GM23338 (cell line): Measurements from ENCODE around the gene COA8. TPM values are rescaled to one million over a fixed set of nuclear protein-coding genes. Genes with fewer than 3 reads are reported as not detected.

Experiments used
- ATAC-seq: fragments of 200-7000 bp; cut with Tn5 transposase; 3 replicates; pipeline ENCODE4 v1.9.1; 2020
- DNase-seq: peaks from one replicate; pipeline ENCODE4 v3.0.0-alpha.2; 2015; ENCODE audit warnings: low spot score
- H2AFZ ChIP-seq: fragments of 200-600 bp; sonication (generic); 2 replicates; pipeline ENCODE4 v1.8.0; 2016; ENCODE audit warnings: antibody characterized with exemption, mild to moderate bottlenecking, moderate library complexity
- H3F3A ChIP-seq: fragments of 200-600 bp; sonication (generic); replicated peaks from 2 replicates; pipeline ENCODE4 v1.8.0; 2017; ENCODE audit warnings: antibody characterized with exemption, mixed run types, low read depth
- H3K27ac ChIP-seq: fragments of 200-600 bp; sonication (generic); 2 replicates; pipeline ENCODE4 v1.6.1; 2016; ENCODE audit warnings: low read depth
- H3K27me3 ChIP-seq: fragments of 200-600 bp; sonication (generic); 2 replicates; pipeline ENCODE4 v1.8.0; 2016; ENCODE audit warnings: mild to moderate bottlenecking, mixed run types, moderate library complexity; ENCODE audit not compliant: insufficient read depth
- H3K36me3 ChIP-seq: fragments of 200-600 bp; sonication (generic); 2 replicates; pipeline ENCODE4 v1.8.0; 2016; ENCODE audit warnings: mild to moderate bottlenecking; ENCODE audit not compliant: insufficient read depth
- H3K4me1 ChIP-seq: fragments of 200-600 bp; sonication (generic); 2 replicates; pipeline ENCODE4 v1.8.0; 2016; ENCODE audit warnings: mild to moderate bottlenecking, moderate library complexity; ENCODE audit not compliant: insufficient read depth
- H3K4me2 ChIP-seq: fragments of 200-600 bp; sonication (generic); 2 replicates; pipeline ENCODE4 v1.7.1; 2017; ENCODE audit warnings: mixed run types
- H3K4me3 ChIP-seq: fragments of 200-600 bp; sonication (generic); 2 replicates; pipeline ENCODE4 v1.6.1; 2016; ENCODE audit warnings: mixed run types
- H3K79me2 ChIP-seq: fragments of 200-600 bp; sonication (generic); replicated peaks from 2 replicates; pipeline ENCODE4 v1.8.0; 2017; ENCODE audit warnings: mild to moderate bottlenecking; ENCODE audit not compliant: insufficient read depth
- H3K9me2 ChIP-seq: fragments of 200-600 bp; sonication (generic); 2 replicates; pipeline ENCODE4 v1.8.0; 2017; ENCODE audit not compliant: insufficient read depth
- H4K20me1 ChIP-seq: fragments of 200-600 bp; sonication (generic); replicated peaks from 2 replicates; pipeline ENCODE4 v1.8.0; 2017; ENCODE audit warnings: mild to moderate bottlenecking; ENCODE audit not compliant: insufficient read depth
- H3K27ac Mint-ChIP-seq: 2 replicates; pipeline ENCODE4 v1.8.0; 2020; ENCODE audit warnings: inconsistent platforms, mild to moderate bottlenecking, moderate library complexity, mixed read lengths
- H3K27me3 Mint-ChIP-seq: 3 replicates; pipeline ENCODE4 v1.8.0; 2022; ENCODE audit warnings: low read depth, mild to moderate bottlenecking, moderate library complexity, mixed read lengths, inconsistent platforms; ENCODE audit not compliant: insufficient read depth, poor library complexity
- H3K36me3 Mint-ChIP-seq: 3 replicates; pipeline ENCODE4 v1.8.0; 2021; ENCODE audit warnings: low read depth, mild to moderate bottlenecking, inconsistent platforms, moderate library complexity, mixed read lengths
- H3K4me1 Mint-ChIP-seq: 3 replicates; pipeline ENCODE4 v1.8.0; 2020; ENCODE audit warnings: mild to moderate bottlenecking, inconsistent platforms, mixed read lengths
- H3K4me3 Mint-ChIP-seq: 3 replicates; pipeline ENCODE4 v1.8.0; 2021; ENCODE audit warnings: moderate library complexity, mild to moderate bottlenecking, inconsistent platforms, mixed read lengths
- H3K9me3 Mint-ChIP-seq: 3 replicates; pipeline ENCODE4 v1.8.0; 2020; ENCODE audit warnings: moderate library complexity, mild to moderate bottlenecking, inconsistent platforms, mixed read lengths
- CREB1 ChIP-seq: fragments of 250-450 bp; sonication (Bioruptor Pico); IDR thresholded peaks from 2 replicates; pipeline ENCODE4 v1.5.0; 2020; ENCODE audit warnings: low read depth, mild to moderate bottlenecking, moderate library complexity
- EZH2 ChIP-seq: fragments of 200-600 bp; sonication (generic); IDR thresholded peaks from one replicate; pipeline ENCODE4 v1.8.0; 2017; ENCODE audit warnings: antibody characterized with exemption, mild to moderate bottlenecking, low read depth; ENCODE audit not compliant: unreplicated experiment
- EZH2phosphoT487 ChIP-seq: fragments of 200-600 bp; sonication (generic); IDR thresholded peaks from one replicate; pipeline ENCODE4 v1.8.1; 2018; ENCODE audit warnings: antibody characterized with exemption; ENCODE audit not compliant: unreplicated experiment
- JUNB ChIP-seq: IDR thresholded peaks from one replicate; pipeline ENCODE4 v1.6.1; 2016; ENCODE audit warnings: antibody characterized with exemption; ENCODE audit not compliant: unreplicated experiment
- NANOG ChIP-seq: IDR thresholded peaks from 2 replicates; pipeline ENCODE4 v1.6.1; 2016; ENCODE audit warnings: antibody characterized with exemption, borderline replicate concordance
- POLR2AphosphoS5 ChIP-seq: IDR thresholded peaks from 2 replicates; pipeline ENCODE4 v1.6.1; 2016; ENCODE audit warnings: antibody characterized with exemption, low read depth
- STAT1 ChIP-seq: IDR thresholded peaks from one replicate; pipeline ENCODE4 v1.6.1; 2016; ENCODE audit warnings: antibody characterized with exemption; ENCODE audit not compliant: unreplicated experiment
- ZNF114 ChIP-seq: fragments of 250-450 bp; sonication (Bioruptor Pico); IDR thresholded peaks from 2 replicates; pipeline ENCODE4 v1.5.0; 2020; ENCODE audit warnings: mild to moderate bottlenecking, moderate library complexity
- ZNF331 ChIP-seq: fragments of 250-450 bp; sonication (Bioruptor Pico); IDR thresholded peaks from 2 replicates; pipeline ENCODE4 v1.5.0; 2020; ENCODE audit warnings: low read depth, mild to moderate bottlenecking, moderate library complexity
- polyA plus RNA-seq: library from polyadenylated mRNA; unstranded; fragments of >200 nt; fragmentation: Nextera tagmentation; extraction: Ambion mirVana; gene quantifications from 2 replicates; pipeline ENCODE4 v1.2.1, GENCODE V29; 2016
- total RNA-seq: library from RNA; depleted of rRNA; stranded (reverse); fragments of >200 nt; shearing (Covaris generic); gene quantifications from 2 replicates; pipeline ENCODE4 v1.2.3, GENCODE V29; 2014
- TF ChIP-seq, protein P1 (sequence below): IDR thresholded peaks from 2 replicates; pipeline ENCODE4 v1.6.1; 2016; ENCODE audit warnings: antibody characterized with exemption
- TF ChIP-seq, protein P2 (sequence below): IDR thresholded peaks from one replicate; pipeline ENCODE4 v1.6.1; 2018; ENCODE audit warnings: antibody characterized with exemption; ENCODE audit not compliant: unreplicated experiment
- TF ChIP-seq, protein P3 (sequence below), 2 experiments: fragments of 200-600 bp in 1 of 2; sonication (generic) in 1 of 2; conservative IDR thresholded peaks; 2 replicates each; pipeline versions ENCODE4 v1.5.1 to v1.6.1; 2016 to 2017; ENCODE audit warnings: antibody characterized with exemption in 2 of 2, low read depth in 2 of 2, mild to moderate bottlenecking in 2 of 2, moderate library complexity in 1 of 2
- TF ChIP-seq, protein P4 (sequence below): fragments of 250-450 bp; sonication (Bioruptor Pico); IDR thresholded peaks from 2 replicates; pipeline ENCODE4 v1.5.0; 2020; ENCODE audit warnings: mild to moderate bottlenecking, moderate library complexity

The COA8 gene
- total and polyA plus RNA-seq, 2 experiments from 2014 or later: 61.3 to 130 TPM

DNA sequence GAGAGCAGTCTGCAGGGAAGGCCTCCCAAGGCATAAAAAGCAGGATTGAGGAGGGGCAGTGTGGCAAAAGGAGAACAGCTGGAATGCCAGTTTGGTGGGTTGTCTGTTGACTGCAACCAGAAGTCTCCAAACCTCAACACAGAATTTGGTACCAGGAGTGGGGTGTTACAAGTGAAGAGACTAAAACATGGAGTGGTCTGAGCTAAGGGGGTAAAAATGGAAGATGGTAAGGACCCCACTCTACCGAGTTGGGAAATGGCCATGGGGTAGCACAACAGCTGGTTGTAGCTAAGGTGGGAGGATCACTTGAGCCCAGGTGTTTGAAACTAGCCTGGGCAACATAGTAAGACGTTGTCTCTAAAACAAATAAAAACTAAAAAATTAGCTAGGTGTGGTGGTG, 48.5 kb downstream of the COA8 start:
- Histone ChIP-seq H3K4me3 (no peak overlapping the region), H3K4me1 (peaks cover 3% of the 10 kb centered on the region; the same call in 1 of the 2 replicates), H2AFZ (no peak overlapping the region), H3K79me2 (no peaks in the 10 kb centered on the region), H3K27me3 (no peaks in the 10 kb centered on the region), H3K9me2 (no peaks in the 10 kb centered on the region), H3F3A (0 out of 2 replicates have a peak, but pooled peaks cover 3% of the 10 kb centered on the region), H3K36me3 (no peaks in the 10 kb centered on the region), H3K4me2 (no peak overlapping the region), H3K27ac (no peak overlapping the region), H4K20me1 (no peaks in the 10 kb centered on the region)
- TF ChIP-seq ZNF114 (CRISPR knock-in tag) (no peak), POLR2AphosphoS5 (no peak), JUNB (no peak), STAT1 (no peak), EZH2phosphoT487 (no peak), EZH2 (no peak), ZNF331 (CRISPR knock-in tag) (no peak), NANOG (no peak), CREB1 (CRISPR knock-in tag) (no peak)
- TF ChIP-seq, protein P1, sequence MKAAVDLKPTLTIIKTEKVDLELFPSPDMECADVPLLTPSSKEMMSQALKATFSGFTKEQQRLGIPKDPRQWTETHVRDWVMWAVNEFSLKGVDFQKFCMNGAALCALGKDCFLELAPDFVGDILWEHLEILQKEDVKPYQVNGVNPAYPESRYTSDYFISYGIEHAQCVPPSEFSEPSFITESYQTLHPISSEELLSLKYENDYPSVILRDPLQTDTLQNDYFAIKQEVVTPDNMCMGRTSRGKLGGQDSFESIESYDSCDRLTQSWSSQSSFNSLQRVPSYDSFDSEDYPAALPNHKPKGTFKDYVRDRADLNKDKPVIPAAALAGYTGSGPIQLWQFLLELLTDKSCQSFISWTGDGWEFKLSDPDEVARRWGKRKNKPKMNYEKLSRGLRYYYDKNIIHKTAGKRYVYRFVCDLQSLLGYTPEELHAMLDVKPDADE: no peak
- TF ChIP-seq, protein P2, sequence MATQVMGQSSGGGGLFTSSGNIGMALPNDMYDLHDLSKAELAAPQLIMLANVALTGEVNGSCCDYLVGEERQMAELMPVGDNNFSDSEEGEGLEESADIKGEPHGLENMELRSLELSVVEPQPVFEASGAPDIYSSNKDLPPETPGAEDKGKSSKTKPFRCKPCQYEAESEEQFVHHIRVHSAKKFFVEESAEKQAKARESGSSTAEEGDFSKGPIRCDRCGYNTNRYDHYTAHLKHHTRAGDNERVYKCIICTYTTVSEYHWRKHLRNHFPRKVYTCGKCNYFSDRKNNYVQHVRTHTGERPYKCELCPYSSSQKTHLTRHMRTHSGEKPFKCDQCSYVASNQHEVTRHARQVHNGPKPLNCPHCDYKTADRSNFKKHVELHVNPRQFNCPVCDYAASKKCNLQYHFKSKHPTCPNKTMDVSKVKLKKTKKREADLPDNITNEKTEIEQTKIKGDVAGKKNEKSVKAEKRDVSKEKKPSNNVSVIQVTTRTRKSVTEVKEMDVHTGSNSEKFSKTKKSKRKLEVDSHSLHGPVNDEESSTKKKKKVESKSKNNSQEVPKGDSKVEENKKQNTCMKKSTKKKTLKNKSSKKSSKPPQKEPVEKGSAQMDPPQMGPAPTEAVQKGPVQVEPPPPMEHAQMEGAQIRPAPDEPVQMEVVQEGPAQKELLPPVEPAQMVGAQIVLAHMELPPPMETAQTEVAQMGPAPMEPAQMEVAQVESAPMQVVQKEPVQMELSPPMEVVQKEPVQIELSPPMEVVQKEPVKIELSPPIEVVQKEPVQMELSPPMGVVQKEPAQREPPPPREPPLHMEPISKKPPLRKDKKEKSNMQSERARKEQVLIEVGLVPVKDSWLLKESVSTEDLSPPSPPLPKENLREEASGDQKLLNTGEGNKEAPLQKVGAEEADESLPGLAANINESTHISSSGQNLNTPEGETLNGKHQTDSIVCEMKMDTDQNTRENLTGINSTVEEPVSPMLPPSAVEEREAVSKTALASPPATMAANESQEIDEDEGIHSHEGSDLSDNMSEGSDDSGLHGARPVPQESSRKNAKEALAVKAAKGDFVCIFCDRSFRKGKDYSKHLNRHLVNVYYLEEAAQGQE: no peak
- TF ChIP-seq, protein P3, sequence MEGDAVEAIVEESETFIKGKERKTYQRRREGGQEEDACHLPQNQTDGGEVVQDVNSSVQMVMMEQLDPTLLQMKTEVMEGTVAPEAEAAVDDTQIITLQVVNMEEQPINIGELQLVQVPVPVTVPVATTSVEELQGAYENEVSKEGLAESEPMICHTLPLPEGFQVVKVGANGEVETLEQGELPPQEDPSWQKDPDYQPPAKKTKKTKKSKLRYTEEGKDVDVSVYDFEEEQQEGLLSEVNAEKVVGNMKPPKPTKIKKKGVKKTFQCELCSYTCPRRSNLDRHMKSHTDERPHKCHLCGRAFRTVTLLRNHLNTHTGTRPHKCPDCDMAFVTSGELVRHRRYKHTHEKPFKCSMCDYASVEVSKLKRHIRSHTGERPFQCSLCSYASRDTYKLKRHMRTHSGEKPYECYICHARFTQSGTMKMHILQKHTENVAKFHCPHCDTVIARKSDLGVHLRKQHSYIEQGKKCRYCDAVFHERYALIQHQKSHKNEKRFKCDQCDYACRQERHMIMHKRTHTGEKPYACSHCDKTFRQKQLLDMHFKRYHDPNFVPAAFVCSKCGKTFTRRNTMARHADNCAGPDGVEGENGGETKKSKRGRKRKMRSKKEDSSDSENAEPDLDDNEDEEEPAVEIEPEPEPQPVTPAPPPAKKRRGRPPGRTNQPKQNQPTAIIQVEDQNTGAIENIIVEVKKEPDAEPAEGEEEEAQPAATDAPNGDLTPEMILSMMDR (conservative IDR thresholded peaks at IDR 0.05; ENCODE audit: low read depth in 2 of 2): no peak
- TF ChIP-seq, protein P4, sequence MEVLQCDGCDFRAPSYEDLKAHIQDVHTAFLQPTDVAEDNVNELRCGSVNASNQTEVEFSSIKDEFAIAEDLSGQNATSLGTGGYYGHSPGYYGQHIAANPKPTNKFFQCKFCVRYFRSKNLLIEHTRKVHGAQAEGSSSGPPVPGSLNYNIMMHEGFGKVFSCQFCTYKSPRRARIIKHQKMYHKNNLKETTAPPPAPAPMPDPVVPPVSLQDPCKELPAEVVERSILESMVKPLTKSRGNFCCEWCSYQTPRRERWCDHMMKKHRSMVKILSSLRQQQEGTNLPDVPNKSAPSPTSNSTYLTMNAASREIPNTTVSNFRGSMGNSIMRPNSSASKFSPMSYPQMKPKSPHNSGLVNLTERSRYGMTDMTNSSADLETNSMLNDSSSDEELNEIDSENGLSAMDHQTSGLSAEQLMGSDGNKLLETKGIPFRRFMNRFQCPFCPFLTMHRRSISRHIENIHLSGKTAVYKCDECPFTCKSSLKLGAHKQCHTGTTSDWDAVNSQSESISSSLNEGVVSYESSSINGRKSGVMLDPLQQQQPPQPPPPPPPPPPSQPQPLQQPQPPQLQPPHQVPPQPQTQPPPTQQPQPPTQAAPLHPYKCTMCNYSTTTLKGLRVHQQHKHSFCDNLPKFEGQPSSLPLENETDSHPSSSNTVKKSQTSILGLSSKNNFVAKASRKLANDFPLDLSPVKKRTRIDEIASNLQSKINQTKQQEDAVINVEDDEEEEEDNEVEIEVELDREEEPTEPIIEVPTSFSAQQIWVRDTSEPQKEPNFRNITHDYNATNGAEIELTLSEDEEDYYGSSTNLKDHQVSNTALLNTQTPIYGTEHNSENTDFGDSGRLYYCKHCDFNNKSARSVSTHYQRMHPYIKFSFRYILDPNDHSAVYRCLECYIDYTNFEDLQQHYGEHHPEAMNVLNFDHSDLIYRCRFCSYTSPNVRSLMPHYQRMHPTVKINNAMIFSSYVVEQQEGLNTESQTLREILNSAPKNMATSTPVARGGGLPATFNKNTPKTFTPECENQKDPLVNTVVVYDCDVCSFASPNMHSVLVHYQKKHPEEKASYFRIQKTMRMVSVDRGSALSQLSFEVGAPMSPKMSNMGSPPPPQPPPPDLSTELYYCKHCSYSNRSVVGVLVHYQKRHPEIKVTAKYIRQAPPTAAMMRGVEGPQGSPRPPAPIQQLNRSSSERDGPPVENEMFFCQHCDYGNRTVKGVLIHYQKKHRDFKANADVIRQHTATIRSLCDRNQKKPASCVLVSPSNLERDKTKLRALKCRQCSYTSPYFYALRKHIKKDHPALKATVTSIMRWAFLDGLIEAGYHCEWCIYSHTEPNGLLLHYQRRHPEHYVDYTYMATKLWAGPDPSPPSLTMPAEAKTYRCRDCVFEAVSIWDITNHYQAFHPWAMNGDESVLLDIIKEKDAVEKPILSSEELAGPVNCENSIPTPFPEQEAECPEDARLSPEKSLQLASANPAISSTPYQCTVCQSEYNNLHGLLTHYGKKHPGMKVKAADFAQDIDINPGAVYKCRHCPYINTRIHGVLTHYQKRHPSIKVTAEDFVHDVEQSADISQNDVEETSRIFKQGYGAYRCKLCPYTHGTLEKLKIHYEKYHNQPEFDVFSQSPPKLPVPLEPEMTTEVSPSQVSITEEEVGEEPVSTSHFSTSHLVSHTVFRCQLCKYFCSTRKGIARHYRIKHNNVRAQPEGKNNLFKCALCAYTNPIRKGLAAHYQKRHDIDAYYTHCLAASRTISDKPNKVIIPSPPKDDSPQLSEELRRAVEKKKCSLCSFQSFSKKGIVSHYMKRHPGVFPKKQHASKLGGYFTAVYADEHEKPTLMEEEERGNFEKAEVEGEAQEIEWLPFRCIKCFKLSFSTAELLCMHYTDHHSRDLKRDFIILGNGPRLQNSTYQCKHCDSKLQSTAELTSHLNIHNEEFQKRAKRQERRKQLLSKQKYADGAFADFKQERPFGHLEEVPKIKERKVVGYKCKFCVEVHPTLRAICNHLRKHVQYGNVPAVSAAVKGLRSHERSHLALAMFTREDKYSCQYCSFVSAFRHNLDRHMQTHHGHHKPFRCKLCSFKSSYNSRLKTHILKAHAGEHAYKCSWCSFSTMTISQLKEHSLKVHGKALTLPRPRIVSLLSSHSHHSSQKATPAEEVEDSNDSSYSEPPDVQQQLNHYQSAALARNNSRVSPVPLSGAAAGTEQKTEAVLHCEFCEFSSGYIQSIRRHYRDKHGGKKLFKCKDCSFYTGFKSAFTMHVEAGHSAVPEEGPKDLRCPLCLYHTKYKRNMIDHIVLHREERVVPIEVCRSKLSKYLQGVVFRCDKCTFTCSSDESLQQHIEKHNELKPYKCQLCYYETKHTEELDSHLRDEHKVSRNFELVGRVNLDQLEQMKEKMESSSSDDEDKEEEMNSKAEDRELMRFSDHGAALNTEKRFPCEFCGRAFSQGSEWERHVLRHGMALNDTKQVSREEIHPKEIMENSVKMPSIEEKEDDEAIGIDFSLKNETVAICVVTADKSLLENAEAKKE (CRISPR knock-in tag): no peak
- Mint-ChIP-seq H3K4me3 (no peak overlapping the region), H3K4me1 (peaks cover 14% of the 10 kb centered on the region), H3K9me3 (peaks cover 34% of the 10 kb centered on the region), H3K27me3 (peaks cover 12% of the 10 kb centered on the region), H3K27ac (no peak overlapping the region), H3K36me3 (peaks cover 18% of the 10 kb centered on the region)
- ATAC-seq: no peak
- no peak for DNase-seq
